NB4 (cell line): ENCODE data around the gene CALD1.

Source experiments
- CTCF ChIP-seq: IDR thresholded peaks from one replicate; pipeline ENCODE4 v1.5.1; 2012; ENCODE audit warnings: low read depth, low read length
- MYC ChIP-seq: IDR thresholded peaks from 2 replicates; pipeline ENCODE4 v1.6.1; 2011; ENCODE audit warnings: low read depth, low read length
- POLR2A ChIP-seq: IDR thresholded peaks from 2 replicates; pipeline ENCODE4 v1.6.1; 2011; ENCODE audit warnings: mild to moderate bottlenecking; ENCODE audit not compliant: insufficient read length; ENCODE audit errors: extremely low read depth

GRCh38 chr7:134768243-134768642, 11.2 kb upstream of the CALD1 start:
- TF ChIP-seq MYC (no peak), POLR2A (no peak), CTCF (no peak)
